ENCODE measurements around the gene BCO2.

The BCO2 gene

DNA sequence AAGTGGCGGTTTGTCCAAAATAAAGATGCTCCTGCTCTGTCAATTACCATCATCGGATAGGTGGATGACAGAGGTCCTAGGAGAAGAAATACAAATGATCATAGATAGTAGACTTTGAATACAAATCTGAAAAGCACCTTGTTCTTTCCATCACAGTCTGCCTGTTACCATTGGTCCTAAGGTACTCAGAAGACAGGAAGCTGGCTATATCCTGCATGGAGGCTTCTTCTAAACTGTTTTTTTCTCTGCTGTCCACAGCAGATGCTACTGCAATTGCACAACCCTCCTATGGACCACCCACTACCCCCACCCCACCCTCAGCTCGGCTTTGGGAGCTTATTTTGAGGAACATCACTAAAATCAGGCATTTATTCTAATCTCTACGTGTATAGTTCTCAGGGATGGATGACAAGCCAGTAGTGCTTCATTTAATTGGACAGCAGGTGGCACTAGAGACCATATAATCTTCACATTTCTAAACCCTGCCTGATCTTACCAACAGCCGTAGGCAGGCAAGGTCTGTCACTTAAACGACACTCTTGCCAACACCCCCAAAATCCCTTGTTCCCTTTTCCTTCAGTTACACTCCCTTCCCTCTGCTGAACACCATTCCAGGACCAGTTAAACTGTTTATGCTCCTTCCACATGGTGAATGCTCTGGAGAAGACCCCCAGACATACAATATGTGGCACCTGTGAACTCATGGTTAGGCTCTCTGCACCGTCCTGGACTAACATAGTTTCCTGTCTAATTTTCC lies 44.3 kb downstream of the BCO2 start:
- peak; percentile 55 for DNase-seq

- DNase-seq, result no peak
Observed at GRCh38 chr11:112221274-112221835, 46.0 kb downstream of the BCO2 start.

- no peak for DNase-seq
Observed at GRCh38 chr11:112222303-112222702, 47.0 kb downstream of the BCO2 start.

- peak; percentile 12 for DNase-seq
Observed at GRCh38 chr11:112223121-112223520, 47.8 kb downstream of the BCO2 start.

- DNase-seq, result no peak
Observed at GRCh38 chr11:112223754-112224532, 48.6 kb downstream of the BCO2 start.

DNA sequence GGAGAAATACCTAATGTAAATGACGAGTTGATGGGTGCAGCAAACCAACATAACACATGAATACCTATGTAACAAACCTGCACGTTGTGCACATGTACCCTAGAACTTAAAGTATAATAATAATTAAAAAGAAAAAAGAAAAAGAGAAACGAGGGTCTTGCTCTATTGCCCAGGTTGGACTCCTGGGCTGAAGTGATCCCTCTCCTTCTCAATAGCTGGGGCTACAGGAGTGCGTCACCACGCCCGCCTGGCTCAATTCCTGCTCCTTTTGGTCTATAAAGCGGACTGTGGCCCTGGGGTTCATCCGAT lies 50.4 kb downstream of the BCO2 start:
- peak; percentile 73 for DNase-seq

GRCh38 chr11:112226062-112226830 lies 50.9 kb downstream of the BCO2 start, which contains the start of gene PTS:
PTS (plus strand) TSS chr11:112226428; CDS start chr11:112226444, 16 bp downstream.
- DNase-seq, result peak; percentile 89

DNA sequence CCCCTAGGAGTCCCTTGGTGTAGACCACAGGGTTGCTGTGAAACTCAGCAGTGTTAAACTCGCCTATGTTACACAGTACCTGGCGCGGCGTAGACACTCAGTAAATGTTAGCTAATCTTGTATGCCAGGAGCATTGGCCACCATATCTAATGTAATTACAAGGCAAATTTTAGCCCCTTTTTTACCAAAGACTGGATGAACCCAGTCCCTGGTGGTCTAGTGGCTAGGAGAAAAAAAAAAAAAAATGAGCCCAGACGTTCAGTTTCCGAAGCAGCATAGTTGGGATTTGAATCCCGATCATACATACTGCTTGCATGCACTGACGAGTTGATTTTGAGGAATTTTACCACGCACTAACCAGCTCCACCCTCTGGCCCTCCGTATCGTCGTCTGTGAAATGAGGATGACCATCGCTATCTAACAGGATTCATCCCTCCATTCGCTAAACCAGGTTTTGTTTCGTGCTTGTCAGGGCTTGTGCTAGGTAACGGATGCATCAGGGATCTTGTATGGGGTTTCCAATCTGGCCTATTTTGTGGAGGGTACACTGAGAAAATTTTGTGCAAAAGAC lies 51.6 kb downstream of the BCO2 start:
- DNase-seq, result peak; percentile 17

GRCh38 chr11:112227471-112227870 lies 52.2 kb downstream of the BCO2 start:
- no peak for DNase-seq

GRCh38 chr11:112228706-112229105 lies 53.4 kb downstream of the BCO2 start:
- no peak for DNase-seq

DNA sequence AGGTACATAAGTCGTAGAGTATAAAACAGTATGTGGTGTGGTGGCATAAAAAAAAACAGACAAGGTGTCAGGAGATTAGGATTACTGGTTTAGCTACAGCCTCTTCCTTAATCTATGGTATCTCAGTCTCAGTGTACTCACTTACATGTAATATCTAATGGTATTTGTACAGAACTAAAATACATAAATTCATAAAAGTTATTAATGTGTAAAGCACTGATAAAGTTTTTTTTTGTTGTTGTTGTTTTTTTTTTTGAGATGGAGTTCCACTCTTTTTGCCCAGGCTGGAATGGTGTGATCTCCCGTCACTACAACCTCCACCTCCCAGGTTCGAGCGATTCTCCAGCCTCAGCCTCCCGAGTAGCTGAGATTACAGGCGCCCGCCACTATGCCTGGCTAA lies 53.8 kb downstream of the BCO2 start:
- no peak for DNase-seq

- DNase-seq, result peak; percentile 59
Observed at GRCh38 chr11:112229746-112230433, 54.6 kb downstream of the BCO2 start.

DNA sequence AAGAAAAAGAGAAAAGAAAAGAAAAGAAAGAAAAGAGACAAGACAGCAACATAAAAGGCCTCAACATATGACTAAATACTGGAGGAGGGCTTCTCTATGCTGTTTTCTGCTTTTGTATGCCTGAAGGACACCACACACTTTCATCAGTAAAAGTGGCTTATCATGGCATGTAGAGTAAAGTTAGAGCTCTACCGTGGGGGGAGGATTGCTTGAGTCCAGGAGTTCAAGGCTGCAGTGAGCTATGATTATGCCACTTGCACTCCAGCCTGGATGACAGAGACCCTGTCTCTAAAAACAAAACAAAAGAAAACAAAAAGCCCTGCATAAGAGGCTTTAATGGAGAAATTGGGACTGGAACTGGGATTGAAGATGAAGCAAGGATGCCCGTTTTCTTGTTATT lies 56.6 kb downstream of the BCO2 start:
- DNase-seq, result no peak

DNA sequence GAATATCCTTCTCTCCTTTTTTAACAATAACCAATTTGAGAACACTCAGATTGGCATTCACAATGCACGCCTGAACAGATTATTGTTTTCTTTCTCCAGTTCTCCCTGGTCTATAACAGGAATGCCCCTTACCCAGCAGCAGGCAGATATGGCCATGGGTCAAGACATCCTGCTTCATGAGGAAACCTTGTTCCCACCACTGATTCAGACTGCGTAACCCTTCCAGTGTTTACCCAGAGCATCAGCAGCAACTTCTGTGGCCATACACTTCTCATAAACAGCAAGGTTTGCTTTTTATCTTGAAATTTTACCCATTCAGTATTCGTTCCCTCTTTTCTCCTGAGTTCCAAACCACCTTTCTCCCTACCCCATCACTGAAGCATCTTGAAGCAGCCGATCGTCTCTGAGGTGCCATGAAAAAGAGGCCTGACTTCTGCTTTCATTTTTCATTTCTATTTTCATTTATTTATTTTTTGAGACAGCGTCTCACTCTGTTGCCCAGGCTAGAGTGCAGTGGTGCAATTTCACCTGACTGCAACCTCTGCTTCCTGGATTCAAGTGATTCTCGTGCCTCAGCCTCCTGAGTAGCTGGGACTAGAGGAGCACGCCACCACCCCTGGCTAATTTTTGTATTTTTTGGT lies 60.6 kb downstream of the BCO2 start:
- no peak for DNase-seq

- DNase-seq, result no peak
Observed at GRCh38 chr11:112237451-112237850, 62.1 kb downstream of the BCO2 start.

DNA sequence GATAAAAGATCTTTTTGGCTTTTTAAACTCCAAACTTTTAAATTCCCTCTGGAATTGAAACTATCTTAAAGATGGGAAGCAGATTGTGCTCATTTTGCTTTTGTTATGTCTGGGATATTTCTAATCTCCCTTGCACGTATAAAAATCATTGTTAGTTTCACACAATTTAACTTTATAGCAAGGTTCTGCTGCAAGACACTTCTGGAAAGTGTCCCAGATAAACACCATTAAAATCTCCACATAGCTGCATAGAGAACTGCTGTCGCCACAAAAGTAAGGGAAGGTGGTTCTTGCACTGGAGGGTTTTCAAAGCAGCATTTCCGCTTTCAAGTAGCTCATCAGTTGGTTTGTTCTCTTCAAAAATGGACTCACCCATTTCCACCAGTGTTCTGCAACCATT lies 62.7 kb downstream of the BCO2 start:
- no peak for DNase-seq

- DNase-seq, result peak; percentile 62
Observed at GRCh38 chr11:112241486-112241885, 66.2 kb downstream of the BCO2 start.

GRCh38 chr11:112247201-112247600 lies 71.9 kb downstream of the BCO2 start:
- no peak for DNase-seq

GRCh38 chr11:112248201-112248600 lies 72.9 kb downstream of the BCO2 start:
- DNase-seq, result no peak

- no peak for DNase-seq
Observed at GRCh38 chr11:112249871-112250610, 74.7 kb downstream of the BCO2 start.

All from HCEC 1CT (cell line).